Measurements from ENCODE around the gene PRKRA. TPM values are rescaled to one million over a fixed set of nuclear protein-coding genes. Genes with fewer than 3 reads are reported as not detected.

The PRKRA gene
- total RNA-seq, 4 donors from 2014 or later, result 35.6 to 317 (median 56.9) TPM

GRCh38 chr2:178397002-178397605, 53.9 kb downstream of the PRKRA start:
- Histone ChIP-seq H3K4me1 (no peaks in the 10 kb centered on the region), H3K4me3 (no peak overlapping the region), H3K9me3 (no peaks in the 10 kb centered on the region), H3K27ac (no peak overlapping the region), H3K36me3 (no peaks in the 10 kb centered on the region), H3K27me3 (no peaks in the 10 kb centered on the region)
- no peak for DNase-seq
- 12 to 13% methylated on average over 7 of the region's 7 CpGs for WGBS, 2 donors (ENCODE audit: low coverage in 1 of 2)
- in situ Hi-C loops (cut with MboI; ENCODE audit: low pct_ligation_motif_present in 1 of 4, low pct_unique_long_range_greater_than_20kb in 1 of 4, low sequenced_read_pairs in 3 of 4), result no loop called here
- intact Hi-C loops (cut with DNase I; ENCODE audit: low total_unique reads), result no loop called here
- TF ChIP-seq EP300 (IDR thresholded peaks at IDR 0.05; ENCODE audit: low read depth) (no peak), POLR2A (IDR thresholded peaks at IDR 0.05) (no peak), POLR2AphosphoS5 (IDR thresholded peaks at IDR 0.05) (no peak)
- TF ChIP-seq, protein P1, sequence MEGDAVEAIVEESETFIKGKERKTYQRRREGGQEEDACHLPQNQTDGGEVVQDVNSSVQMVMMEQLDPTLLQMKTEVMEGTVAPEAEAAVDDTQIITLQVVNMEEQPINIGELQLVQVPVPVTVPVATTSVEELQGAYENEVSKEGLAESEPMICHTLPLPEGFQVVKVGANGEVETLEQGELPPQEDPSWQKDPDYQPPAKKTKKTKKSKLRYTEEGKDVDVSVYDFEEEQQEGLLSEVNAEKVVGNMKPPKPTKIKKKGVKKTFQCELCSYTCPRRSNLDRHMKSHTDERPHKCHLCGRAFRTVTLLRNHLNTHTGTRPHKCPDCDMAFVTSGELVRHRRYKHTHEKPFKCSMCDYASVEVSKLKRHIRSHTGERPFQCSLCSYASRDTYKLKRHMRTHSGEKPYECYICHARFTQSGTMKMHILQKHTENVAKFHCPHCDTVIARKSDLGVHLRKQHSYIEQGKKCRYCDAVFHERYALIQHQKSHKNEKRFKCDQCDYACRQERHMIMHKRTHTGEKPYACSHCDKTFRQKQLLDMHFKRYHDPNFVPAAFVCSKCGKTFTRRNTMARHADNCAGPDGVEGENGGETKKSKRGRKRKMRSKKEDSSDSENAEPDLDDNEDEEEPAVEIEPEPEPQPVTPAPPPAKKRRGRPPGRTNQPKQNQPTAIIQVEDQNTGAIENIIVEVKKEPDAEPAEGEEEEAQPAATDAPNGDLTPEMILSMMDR (IDR thresholded peaks at IDR 0.05), result peak; percentile 51 to 67 (median 55)

DNA sequence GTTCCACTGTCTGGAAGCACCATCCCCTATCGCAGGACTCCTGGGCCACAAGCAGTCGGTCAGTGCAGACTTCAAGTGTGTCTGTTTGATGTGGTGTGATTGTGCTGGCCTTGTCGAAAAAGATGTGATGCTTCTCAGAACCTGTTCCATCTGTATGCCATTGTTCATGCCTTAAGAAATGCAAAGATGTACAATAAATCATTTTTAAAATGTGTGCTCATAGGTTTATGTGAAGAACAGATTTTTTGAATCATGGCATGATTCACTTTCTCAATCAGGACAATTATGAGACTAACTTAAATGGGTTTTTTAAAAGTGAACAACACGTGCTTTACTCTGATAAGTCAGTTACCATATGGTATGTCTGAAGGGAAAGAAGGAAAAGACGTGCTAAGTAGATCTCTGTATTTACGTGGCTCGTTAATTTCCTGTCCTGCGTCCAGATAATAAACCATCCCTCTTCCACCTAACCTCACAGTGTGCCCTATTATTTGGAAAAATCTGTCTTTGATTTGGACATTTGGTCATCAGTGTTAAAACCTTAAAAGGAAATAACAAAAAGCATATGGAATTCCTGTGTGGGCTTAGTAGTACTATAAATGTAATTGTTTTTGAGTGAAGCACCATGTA, 54.9 kb downstream of the PRKRA start:
- TF ChIP-seq, protein P1 (IDR thresholded peaks at IDR 0.05), result no peak
- TF ChIP-seq POLR2A (IDR thresholded peaks at IDR 0.05) (no peak), EP300 (IDR thresholded peaks at IDR 0.05; ENCODE audit: low read depth) (no peak), POLR2AphosphoS5 (IDR thresholded peaks at IDR 0.05) (no peak)

DNA sequence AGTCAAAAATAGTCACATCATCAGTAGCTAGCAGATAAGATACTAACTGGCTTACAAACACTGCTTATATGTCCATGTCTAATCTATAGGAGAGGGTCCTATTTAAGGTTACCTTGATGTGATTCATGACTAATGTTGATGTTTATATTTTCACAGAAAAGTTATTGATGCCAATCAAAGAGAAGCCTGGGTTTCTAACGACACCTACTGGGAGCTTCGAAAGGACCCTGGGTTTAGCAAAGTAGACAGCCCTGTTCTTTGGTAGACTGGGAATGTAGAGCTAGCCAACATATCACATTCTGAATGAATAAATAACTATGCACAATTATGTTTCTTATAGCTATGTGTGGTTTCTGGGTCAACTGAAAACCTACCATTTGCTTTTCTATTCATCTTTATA, 55.7 kb downstream of the PRKRA start:
- in situ Hi-C loops (cut with MboI; ENCODE audit: low pct_ligation_motif_present in 1 of 4, low pct_unique_long_range_greater_than_20kb in 1 of 4, low sequenced_read_pairs in 3 of 4), result no loop called here

More for the DNA sequence above, 54.9 kb downstream of the PRKRA start:
- H3K4me1 ChIP-seq, result no peaks in the 10 kb centered on the region
- no peak overlapping the region for H3K27ac ChIP-seq
- no peaks in the 10 kb centered on the region for H3K36me3 ChIP-seq
- H3K9me3 ChIP-seq, result no peaks in the 10 kb centered on the region
- no peaks in the 10 kb centered on the region for H3K27me3 ChIP-seq
- no peak for DNase-seq
- intact Hi-C loops (cut with DNase I; ENCODE audit: low total_unique reads) (no loop called here), in situ Hi-C loops (cut with MboI; ENCODE audit: low pct_ligation_motif_present in 1 of 4, low pct_unique_long_range_greater_than_20kb in 1 of 4, low sequenced_read_pairs in 3 of 4) (no loop called here)
- whole genome bisulfite sequencing, 2 donors (ENCODE audit: low coverage in 1 of 2), result 77 to 84% methylated on average over 8 of the region's 8 CpGs
- no peak overlapping the region for H3K4me3 ChIP-seq

GRCh38 chr2:178394859-178395258, 56.1 kb downstream of the PRKRA start:
- H3K4me3 ChIP-seq, result no peak overlapping the region
- H3K9me3 ChIP-seq, result no peaks in the 10 kb centered on the region
- in situ Hi-C loops (cut with MboI; ENCODE audit: low pct_ligation_motif_present in 1 of 4, low pct_unique_long_range_greater_than_20kb in 1 of 4, low sequenced_read_pairs in 3 of 4) (no loop called here), intact Hi-C loops (cut with DNase I; ENCODE audit: low total_unique reads) (no loop called here)
- no peak overlapping the region for H3K27ac ChIP-seq
- no peaks in the 10 kb centered on the region for H3K36me3 ChIP-seq
- no peak for DNase-seq
- no peak for TF ChIP-seq EP300 (IDR thresholded peaks at IDR 0.05; ENCODE audit: low read depth)
- no peak for TF ChIP-seq POLR2A (IDR thresholded peaks at IDR 0.05)
- TF ChIP-seq, protein P1 (IDR thresholded peaks at IDR 0.05), result no peak
- no peak for TF ChIP-seq POLR2AphosphoS5 (IDR thresholded peaks at IDR 0.05)
- no peaks in the 10 kb centered on the region for H3K4me1 ChIP-seq
- H3K27me3 ChIP-seq, result no peaks in the 10 kb centered on the region

More for the DNA sequence above, 55.7 kb downstream of the PRKRA start:
- intact Hi-C loops (cut with DNase I; ENCODE audit: low total_unique reads), result no loop called here
- Histone ChIP-seq H3K27me3 (no peaks in the 10 kb centered on the region), H3K4me1 (no peaks in the 10 kb centered on the region), H3K27ac (no peak overlapping the region), H3K4me3 (no peak overlapping the region), H3K36me3 (no peaks in the 10 kb centered on the region), H3K9me3 (no peaks in the 10 kb centered on the region)
- WGBS, 2 donors (ENCODE audit: low coverage in 1 of 2), result 80 to 90% methylated on average over 1 to 2 of the region's 2 CpGs
- TF ChIP-seq EP300 (IDR thresholded peaks at IDR 0.05; ENCODE audit: low read depth) (no peak), POLR2AphosphoS5 (IDR thresholded peaks at IDR 0.05) (no peak), POLR2A (IDR thresholded peaks at IDR 0.05) (no peak)
- TF ChIP-seq, protein P1 (IDR thresholded peaks at IDR 0.05), result no peak
- no peak for DNase-seq
